Activated CD4-positive, alpha-beta memory T cell treated with anti-CD3 and anti-CD28 coated beads, Interleukin-2, amount 10 ng/mL, durations not matched to agents 7 days and 5 days (primary cell): ENCODE results near the gene MRPL14. TPM values are rescaled to one million over a fixed set of nuclear protein-coding genes. Genes with fewer than 3 reads are reported as not detected.
A peak's percentile ranks its signal among the peaks of the same experiment; 100 is the strongest.
"Not testable (repeated sequence)": the region's sequence is repeated elsewhere in the genome, so short reads cannot be mapped to it uniquely, and the experiment has no call there.

ENCODE experiments used
- CTCF ChIA-PET: fragments of 350-600 bp; sonication (Branson Sonifier 250); formaldehyde crosslinking; loops from one replicate; lab custom pipeline; 2021; ENCODE audit warnings: antibody characterized with exemption, inconsistent platforms; lab: Charles Lee
- POLR2A ChIA-PET: fragments of 350-600 bp; sonication (Branson Sonifier 250); formaldehyde crosslinking; loops from one replicate; lab custom pipeline; 2021; ENCODE audit warnings: antibody characterized with exemption; lab: Charles Lee
- DNase-seq: peaks from one replicate; pipeline ENCODE4 v3.0.0-alpha.2; 2020
- H3K27ac Mint-ChIP-seq: one replicate; pipeline ENCODE4 v1.8.0; 2021; ENCODE audit warnings: mild to moderate bottlenecking, mixed read lengths
- H3K27me3 Mint-ChIP-seq: one replicate; pipeline ENCODE4 v1.8.0; 2021; ENCODE audit warnings: mixed read lengths
- H3K36me3 Mint-ChIP-seq: one replicate; pipeline ENCODE4 v1.8.0; 2021; ENCODE audit warnings: low read depth, mixed read lengths
- H3K4me1 Mint-ChIP-seq: one replicate; pipeline ENCODE4 v1.8.0; 2021; ENCODE audit warnings: mixed read lengths
- H3K4me3 Mint-ChIP-seq: one replicate; pipeline ENCODE4 v1.8.0; 2021; ENCODE audit warnings: mild to moderate bottlenecking, mixed read lengths
- H3K9me3 Mint-ChIP-seq: one replicate; pipeline ENCODE4 v1.8.0; 2021; ENCODE audit warnings: mixed read lengths
- total RNA-seq, 2 experiments: library from RNA; stranded (reverse); gene quantifications; one replicate each; pipeline ENCODE4 v1.2.3, GENCODE V29; 2021

The MRPL14 gene
- total RNA-seq, 2 experiments from 2014 or later = 36.0 to 39.0 TPM

DNA sequence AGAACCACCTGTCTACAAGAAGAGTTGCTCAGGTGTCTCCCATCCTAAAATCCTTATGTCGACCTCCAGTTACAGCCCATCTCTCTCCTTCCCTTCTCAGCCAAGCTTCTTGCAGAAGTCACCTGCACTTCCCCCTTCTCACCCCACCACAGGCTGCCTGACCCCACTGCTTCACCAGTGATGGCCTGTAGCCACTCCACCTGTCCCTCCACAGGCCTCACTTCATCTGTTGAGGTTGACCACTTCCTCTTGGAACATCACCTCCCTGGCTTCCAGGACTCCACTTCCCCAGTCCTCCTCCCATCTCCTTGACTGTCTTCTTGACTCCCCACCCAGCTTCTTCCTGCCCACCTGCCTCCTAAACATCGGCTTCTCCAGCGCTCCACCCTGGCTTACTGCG lies 25.4 kb downstream of the MRPL14 start:
- peaks cover 11% of the 10 kb centered on the region for H3K4me1 Mint-ChIP-seq
- CTCF ChIA-PET = interaction anchor here (1.5 kb wide), 1 partner anchor 49 kb away, joined by 4 read pairs; no protein-coding TSS in a partner anchor
- H3K36me3 Mint-ChIP-seq = peaks cover 4% of the 10 kb centered on the region
- DNase-seq = no peak
- H3K4me3 Mint-ChIP-seq = no peak overlapping the region
- H3K9me3 Mint-ChIP-seq = no peaks in the 10 kb centered on the region
- H3K27me3 Mint-ChIP-seq = no peaks in the 10 kb centered on the region
- H3K27ac Mint-ChIP-seq = no peak overlapping the region
- POLR2A ChIA-PET = no interaction called here

DNA sequence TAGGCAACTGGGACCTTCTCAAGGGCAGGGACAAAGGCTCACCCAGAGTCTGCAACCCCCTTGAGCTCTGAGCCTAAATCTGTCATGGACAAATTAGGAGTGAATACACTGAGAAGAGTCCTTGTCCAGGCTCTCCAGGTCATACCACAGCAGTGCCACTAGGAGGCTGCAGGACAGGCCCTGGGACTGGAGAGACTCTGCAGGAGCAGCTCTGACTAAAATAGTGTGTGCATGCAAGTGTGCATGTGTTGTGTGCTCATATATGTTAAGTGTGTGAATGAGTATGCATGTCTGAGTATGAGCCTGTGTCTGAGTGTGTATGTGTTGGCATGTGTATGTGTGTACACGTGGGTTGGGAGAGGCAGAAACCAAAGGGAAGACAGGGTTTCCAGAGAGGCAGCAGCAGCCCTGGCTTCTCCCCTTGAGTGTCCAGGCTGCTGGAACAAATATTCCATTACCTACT lies 27.1 kb downstream of the MRPL14 start:
- CTCF ChIA-PET = interaction anchor here (1.5 to 4.7 kb wide), 2 partner anchors 49 to 137 kb away, joined by 5 to 30 read pairs; no protein-coding TSS in a partner anchor
- POLR2A ChIA-PET = no interaction called here
- Mint-ChIP-seq H3K36me3 (no peaks in the 10 kb centered on the region), H3K9me3 (no peaks in the 10 kb centered on the region), H3K4me3 (no peak overlapping the region), H3K27me3 (no peaks in the 10 kb centered on the region), H3K4me1 (peaks cover 11% of the 10 kb centered on the region), H3K27ac (no peak overlapping the region)
- DNase-seq = no peak

DNA sequence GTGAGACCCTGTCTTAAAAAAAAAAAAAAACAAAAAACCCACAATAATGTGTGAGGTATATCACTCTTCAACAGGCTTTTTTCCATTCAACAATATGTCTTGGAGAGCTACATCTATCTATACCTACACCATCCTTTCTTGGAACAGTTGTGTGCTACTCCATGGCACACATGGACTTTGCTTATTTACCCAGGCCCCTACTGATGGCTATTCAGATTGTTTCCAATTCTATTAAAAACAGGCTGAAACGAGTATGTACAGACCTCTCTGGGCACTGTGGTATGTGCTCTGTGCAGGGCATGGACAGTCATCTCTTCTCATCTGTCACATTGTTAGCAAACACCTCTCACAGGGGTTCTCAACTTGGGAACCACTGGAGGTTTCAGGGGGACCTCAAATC lies 28.1 kb downstream of the MRPL14 start:
- ChIA-PET CTCF (interaction anchor here (1.5 to 4.7 kb wide), 2 partner anchors 50 to 138 kb away, joined by 5 to 30 read pairs; no protein-coding TSS in a partner anchor), POLR2A (interaction anchor here (0.5 kb wide), 1 partner anchor 406 kb away, joined by 3 read pairs; no protein-coding TSS in a partner anchor)
- Mint-ChIP-seq H3K27me3 (no peaks in the 10 kb centered on the region), H3K4me1 (peaks cover 11% of the 10 kb centered on the region), H3K36me3 (no peaks in the 10 kb centered on the region), H3K9me3 (no peaks in the 10 kb centered on the region), H3K27ac (no peak overlapping the region), H3K4me3 (no peak overlapping the region)
- DNase-seq = no peak

DNA sequence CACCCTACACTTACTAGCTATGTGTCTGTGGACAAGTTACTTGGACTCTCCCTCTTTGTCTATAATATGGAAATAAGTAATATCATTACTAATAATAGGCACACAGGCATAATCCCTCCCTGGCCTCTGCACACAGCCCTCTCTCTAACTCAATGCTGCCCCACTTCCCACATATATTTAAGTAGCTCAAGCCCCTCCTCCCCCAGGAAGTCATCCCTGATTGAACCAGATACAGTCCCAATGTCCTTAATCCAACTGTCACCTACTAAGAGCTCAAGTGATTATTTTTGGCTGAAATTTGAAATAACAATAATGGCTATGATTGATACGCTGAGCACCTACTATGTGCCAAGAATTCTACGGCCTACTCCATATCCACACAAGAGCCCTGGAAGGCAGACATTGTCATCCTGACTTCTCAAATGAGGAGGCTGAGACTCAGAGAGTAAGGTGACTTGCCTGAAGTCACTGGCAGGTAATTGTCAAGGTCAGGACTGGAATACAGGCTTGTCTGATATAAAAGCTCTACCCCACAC lies 29.4 kb downstream of the MRPL14 start:
- Mint-ChIP-seq H3K4me3 (no peak overlapping the region), H3K4me1 (peaks cover 10% of the 10 kb centered on the region)

DNA sequence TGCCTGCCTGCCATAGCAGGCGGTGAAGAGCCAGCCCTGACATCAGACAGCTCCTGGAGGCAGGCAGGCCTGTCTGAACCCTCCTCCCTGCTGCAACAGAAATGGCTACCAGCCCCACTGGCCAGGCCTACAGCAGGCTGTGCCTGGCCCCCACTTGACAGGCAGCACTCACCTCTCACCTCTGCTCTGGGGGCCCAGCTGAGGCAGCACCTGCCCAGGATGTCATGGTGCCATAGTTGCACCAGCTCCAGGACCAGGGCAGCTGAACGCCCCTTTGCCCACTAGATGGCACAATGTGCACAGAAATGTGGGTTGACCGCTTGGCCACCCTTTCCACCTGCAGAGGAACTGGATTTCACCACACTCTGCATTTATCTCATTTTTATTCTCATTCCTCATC lies 30.6 kb downstream of the MRPL14 start:
- Mint-ChIP-seq H3K9me3 (no peaks in the 10 kb centered on the region), H3K4me3 (no peak overlapping the region), H3K4me1 (no peaks in the 10 kb centered on the region), H3K36me3 (no peaks in the 10 kb centered on the region), H3K27ac (no peak overlapping the region), H3K27me3 (no peaks in the 10 kb centered on the region)
- DNase-seq = peak; percentile 82
- POLR2A ChIA-PET = no interaction called here
- CTCF ChIA-PET = interaction anchor here (0.6 to 4.7 kb wide), 23 partner anchors 9 to 403 kb away, joined by 3 to 30 read pairs (median 3); no protein-coding TSS in a partner anchor

More for the DNA sequence above, 29.4 kb downstream of the MRPL14 start:
- Mint-ChIP-seq H3K9me3 (no peaks in the 10 kb centered on the region), H3K27ac (no peak overlapping the region), H3K36me3 (no peaks in the 10 kb centered on the region), H3K27me3 (no peaks in the 10 kb centered on the region)
- no peak for DNase-seq
- ChIA-PET CTCF (interaction anchor here (0.6 to 4.7 kb wide), 8 partner anchors 14 to 396 kb away, joined by 3 to 30 read pairs (median 5); partner anchors contain the start of gene SLC35B2), POLR2A (no interaction called here)

DNA sequence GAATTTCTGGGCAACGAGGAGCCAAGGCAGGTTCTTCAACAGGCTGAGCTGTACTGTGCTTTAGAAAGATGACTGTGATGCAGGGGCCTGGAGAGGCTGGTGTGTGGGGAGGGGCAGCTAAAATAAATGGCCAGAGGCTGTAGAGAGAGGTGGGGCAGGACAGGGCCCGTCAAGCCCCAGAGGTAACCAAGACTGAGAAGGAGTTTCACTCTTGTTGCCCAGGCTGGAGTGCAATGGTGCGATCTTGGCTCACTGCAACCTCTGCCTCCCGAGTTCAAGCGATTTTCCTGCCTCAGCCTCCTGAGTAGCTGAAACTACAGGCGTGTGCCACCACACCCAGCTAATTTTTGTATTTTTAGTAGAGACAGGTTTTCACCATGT lies 32.0 kb downstream of the MRPL14 start:
- H3K27ac Mint-ChIP-seq, H3K4me3 Mint-ChIP-seq, POLR2A ChIA-PET, H3K36me3 Mint-ChIP-seq, H3K9me3 Mint-ChIP-seq, DNase-seq, H3K27me3 Mint-ChIP-seq, H3K4me1 Mint-ChIP-seq: not testable (repeated sequence)
- CTCF ChIA-PET = interaction anchor here (1.0 to 1.9 kb wide), 4 partner anchors 10 to 77 kb away, joined by 3 to 12 read pairs (median 6); no protein-coding TSS in a partner anchor

DNA sequence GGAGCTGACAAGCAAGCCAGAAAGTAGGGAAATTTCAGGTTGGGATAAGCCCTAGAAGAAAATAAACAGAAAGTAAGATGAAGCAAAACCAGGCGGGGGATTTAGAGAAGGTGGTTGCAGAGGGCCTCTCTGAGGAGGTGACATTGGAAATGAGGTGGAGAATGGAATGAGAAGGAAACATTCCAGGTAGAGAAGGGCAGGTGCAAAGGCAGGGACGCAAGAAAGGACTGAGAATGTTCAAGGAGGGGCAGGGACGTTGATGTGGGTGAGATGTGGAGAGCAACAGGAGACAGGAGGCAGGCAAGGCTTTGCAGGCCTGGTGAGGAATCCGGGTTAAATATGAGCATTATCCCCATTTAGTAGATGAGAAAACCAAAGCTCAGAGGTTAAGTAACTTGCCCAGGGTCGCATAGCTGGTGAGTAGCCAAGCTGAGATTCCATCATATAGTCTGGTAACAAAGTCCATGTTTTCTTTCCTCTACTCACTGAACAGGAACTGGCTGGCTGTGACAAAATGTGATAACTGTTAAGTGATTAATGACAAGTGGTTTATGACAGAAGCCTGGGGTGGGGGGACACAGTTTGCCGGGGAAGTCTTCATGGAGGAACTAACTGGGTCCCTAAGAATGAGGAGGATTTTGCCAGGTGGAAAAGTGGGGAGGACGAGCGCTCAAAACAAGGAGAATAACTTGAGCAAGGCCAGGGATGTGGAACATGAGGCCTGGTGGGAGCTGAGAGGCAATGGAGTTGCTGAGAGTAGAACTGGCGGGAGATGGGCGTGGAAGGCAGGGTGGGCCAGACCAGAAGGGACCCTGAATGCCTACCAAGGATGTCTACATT lies 32.6 kb downstream of the MRPL14 start:
- Mint-ChIP-seq H3K36me3 (no peaks in the 10 kb centered on the region), H3K4me3 (no peak overlapping the region)

DNA sequence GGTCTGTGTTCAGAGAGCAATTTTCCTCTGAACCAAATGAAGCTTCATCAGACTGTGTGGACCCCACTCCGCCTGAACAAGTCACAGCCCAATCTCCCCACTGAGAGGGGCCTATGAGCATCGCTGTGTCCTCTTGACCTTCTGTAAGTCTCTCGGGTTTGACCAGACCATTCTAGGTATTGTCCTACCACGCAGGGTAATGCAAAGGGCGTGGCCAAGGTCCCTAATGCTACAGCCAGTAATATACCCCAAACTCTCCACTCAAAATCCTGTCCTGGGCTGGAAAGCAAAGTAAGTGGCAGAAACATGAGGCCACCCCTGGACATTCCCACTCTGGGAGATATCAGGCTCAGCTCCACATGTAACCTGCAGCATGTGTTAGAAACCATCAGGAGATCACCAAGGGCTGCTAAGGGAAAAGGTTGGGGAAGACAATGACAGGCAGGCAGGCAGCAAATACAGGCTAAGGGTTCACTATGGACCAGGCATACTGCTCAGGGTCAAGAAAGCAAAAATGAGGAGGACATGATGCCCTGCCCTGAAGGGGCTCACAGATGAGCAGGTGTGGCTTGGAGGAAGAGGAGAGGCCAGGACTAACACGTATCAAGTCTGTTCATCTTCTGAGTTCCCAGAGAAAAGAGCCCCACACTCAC lies 33.4 kb downstream of the MRPL14 start:
- DNase-seq = no peak
- ChIA-PET CTCF (interaction anchor here (0.7 kb wide), 2 partner anchors 9 to 117 kb away, joined by 3 read pairs; no protein-coding TSS in a partner anchor), POLR2A (no interaction called here)
- no peak overlapping the region for H3K27ac Mint-ChIP-seq
- no peaks in the 10 kb centered on the region for H3K4me1 Mint-ChIP-seq
- H3K9me3 Mint-ChIP-seq = no peaks in the 10 kb centered on the region
- H3K36me3 Mint-ChIP-seq = no peaks in the 10 kb centered on the region
- no peak overlapping the region for H3K4me3 Mint-ChIP-seq
- H3K27me3 Mint-ChIP-seq = no peaks in the 10 kb centered on the region

More for the DNA sequence above, 32.6 kb downstream of the MRPL14 start:
- CTCF ChIA-PET = interaction anchor here (1.0 to 1.9 kb wide), 3 partner anchors 11 to 56 kb away, joined by 3 to 12 read pairs (median 4); no protein-coding TSS in a partner anchor
- Mint-ChIP-seq H3K9me3 (no peaks in the 10 kb centered on the region), H3K27me3 (no peaks in the 10 kb centered on the region), H3K4me1 (no peaks in the 10 kb centered on the region), H3K27ac (no peak overlapping the region)
- POLR2A ChIA-PET = no interaction called here
- DNase-seq = no peak

DNA sequence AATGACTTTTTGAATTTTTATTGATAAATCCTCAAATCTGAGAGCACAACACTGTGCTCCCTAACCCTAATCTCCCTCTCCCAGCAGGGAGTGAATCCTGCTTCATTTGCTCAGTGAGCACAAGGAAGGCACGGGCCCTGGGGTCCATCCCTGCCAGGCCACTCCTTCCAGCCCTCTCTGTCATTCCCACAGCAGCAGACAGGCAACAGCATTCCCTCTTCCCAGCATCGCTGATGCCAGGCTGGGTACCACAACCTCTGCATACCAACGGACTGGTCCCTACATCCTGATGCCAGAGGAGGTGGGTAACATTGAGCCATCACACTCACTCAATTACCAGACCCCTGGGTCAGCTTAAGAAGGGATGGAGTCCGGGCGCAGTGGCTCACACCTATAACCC lies 34.2 kb downstream of the MRPL14 start:
- CTCF ChIA-PET = interaction anchor here (0.7 kb wide), 2 partner anchors 8 to 118 kb away, joined by 3 read pairs; no protein-coding TSS in a partner anchor
- Mint-ChIP-seq H3K4me3 (no peak overlapping the region), H3K27me3 (no peaks in the 10 kb centered on the region), H3K36me3 (no peaks in the 10 kb centered on the region), H3K27ac (no peak overlapping the region), H3K9me3 (no peaks in the 10 kb centered on the region), H3K4me1 (no peaks in the 10 kb centered on the region)
- POLR2A ChIA-PET = interaction anchor here (1.2 kb wide), 1 partner anchor 323 kb away, joined by 3 read pairs; the partner anchor contains the start of gene VEGFA
- no peak for DNase-seq

DNA sequence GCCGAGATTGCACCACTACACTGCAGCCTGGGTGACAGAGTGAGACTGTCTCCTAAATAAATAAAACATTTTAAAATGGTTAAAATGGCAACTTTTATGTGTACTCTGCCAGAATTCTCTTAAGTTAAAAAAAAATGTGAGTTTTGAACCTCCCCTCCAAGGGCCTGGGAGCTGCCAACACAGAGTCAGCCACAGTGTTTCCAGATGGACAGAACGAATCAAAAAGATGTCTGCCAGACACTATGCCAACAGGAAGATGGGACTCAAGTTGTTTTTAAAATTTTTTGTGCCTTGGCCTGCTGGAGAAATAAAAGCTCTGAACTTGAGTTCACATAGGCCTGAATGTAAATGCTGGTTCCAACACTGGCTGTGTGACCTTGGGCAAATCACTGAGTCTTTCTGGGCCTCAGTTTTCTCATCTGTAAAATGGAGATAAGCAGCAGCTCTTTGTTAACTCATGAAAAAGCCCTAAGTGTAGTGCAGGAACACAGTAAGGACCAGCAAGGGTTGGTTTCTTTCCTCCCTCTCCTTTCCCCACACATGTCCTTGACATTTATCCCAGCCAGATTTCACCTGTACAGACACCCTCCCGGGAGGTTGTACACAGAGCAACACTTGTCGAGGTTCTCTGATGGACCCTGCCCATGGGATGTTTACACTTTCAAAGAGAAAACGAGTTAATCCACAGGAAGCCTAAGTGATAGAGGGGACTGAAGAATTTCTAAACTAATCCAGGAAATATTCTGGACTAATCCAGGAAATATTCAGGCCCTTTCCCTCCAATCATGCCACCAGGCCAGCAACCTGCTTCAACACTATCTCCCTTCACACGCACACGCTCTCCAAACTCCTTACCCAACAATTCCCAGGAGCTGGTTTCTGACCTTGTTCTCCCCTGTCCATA lies 35.0 kb downstream of the MRPL14 start:
- Mint-ChIP-seq H3K4me1 (no peaks in the 10 kb centered on the region), H3K27me3 (no peaks in the 10 kb centered on the region), H3K4me3 (no peak overlapping the region), H3K27ac (no peak overlapping the region), H3K36me3 (no peaks in the 10 kb centered on the region), H3K9me3 (no peaks in the 10 kb centered on the region)
- ChIA-PET CTCF (interaction anchor here (2.0 kb wide), 1 partner anchor 13 kb away, joined by 6 read pairs; no protein-coding TSS in a partner anchor), POLR2A (interaction anchor here (1.2 kb wide), 1 partner anchor 322 kb away, joined by 3 read pairs; the partner anchor contains the start of gene VEGFA)
- no peak for DNase-seq

DNA sequence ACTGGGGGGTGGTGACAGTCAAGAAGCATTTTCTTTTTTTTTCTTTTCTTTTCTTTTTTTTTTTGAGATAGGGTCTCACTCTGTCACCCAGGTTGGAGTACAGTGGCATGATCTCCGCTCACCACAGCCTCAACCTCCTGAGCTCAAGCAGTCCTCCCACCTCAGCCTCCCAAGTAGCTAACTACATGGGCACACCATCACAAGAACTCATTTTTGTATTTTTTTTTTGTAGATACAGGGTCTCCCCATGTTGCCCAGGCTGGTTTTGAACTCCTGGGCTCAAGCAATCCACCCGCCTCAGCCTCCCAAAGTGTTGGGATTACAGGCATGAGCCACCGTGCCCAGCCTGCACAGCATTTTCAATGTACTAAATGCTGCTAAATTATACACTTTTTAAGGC lies 35.9 kb downstream of the MRPL14 start:
- H3K4me3 Mint-ChIP-seq, H3K27ac Mint-ChIP-seq, H3K9me3 Mint-ChIP-seq, H3K27me3 Mint-ChIP-seq, DNase-seq, H3K4me1 Mint-ChIP-seq, POLR2A ChIA-PET, H3K36me3 Mint-ChIP-seq: not testable (repeated sequence)
- CTCF ChIA-PET = interaction anchor here (2.0 kb wide), 1 partner anchor 13 kb away, joined by 6 read pairs; no protein-coding TSS in a partner anchor

DNA sequence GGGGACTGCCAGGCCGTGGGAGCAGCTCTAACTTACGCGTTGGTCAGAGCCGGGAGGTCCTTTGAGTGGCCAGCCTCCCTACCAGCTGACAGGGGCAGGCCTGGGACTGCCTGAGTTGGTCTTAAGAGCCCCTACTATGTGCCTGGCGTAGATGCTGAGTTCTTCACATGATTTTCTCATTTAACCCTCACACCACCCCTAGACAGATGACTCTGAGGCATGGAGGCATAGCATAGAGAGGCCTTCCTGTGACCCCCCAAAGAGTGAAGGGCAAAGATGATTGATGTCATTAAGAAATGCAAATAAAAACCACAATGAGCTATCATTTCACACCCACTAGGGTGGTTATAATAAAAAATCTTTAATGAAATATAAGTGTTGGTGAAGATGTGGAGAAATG lies 36.8 kb downstream of the MRPL14 start:
- Mint-ChIP-seq H3K36me3 (no peaks in the 10 kb centered on the region), H3K27me3 (no peaks in the 10 kb centered on the region), H3K9me3 (no peaks in the 10 kb centered on the region), H3K4me3 (no peak overlapping the region), H3K4me1 (no peaks in the 10 kb centered on the region), H3K27ac (no peak overlapping the region)
- POLR2A ChIA-PET = no interaction called here
- DNase-seq = no peak
- CTCF ChIA-PET = interaction anchor here (0.9 kb wide), 1 partner anchor 12 kb away, joined by 3 read pairs; no protein-coding TSS in a partner anchor
